Ishikawa (cell line): ENCODE data around the gene ATP5PD.

Experiments used
- CEBPB ChIP-seq: IDR thresholded peaks from 2 replicates; pipeline ENCODE4 v1.6.1; 2012
- CREB1 ChIP-seq: IDR thresholded peaks from 2 replicates; pipeline ENCODE4 v1.6.1; 2012; ENCODE audit warnings: low read depth
- EGR1 ChIP-seq: IDR thresholded peaks from 2 replicates; pipeline ENCODE4 v1.6.1; 2012
- EP300 ChIP-seq: IDR thresholded peaks from 2 replicates; pipeline ENCODE4 v1.6.1; 2012; ENCODE audit warnings: borderline replicate concordance
- FOXM1 ChIP-seq: IDR thresholded peaks from 2 replicates; pipeline ENCODE4 v1.6.1; 2012; ENCODE audit warnings: low read depth, borderline replicate concordance
- MAX ChIP-seq: IDR thresholded peaks from 2 replicates; pipeline ENCODE4 v1.6.1; 2012
- NFIC ChIP-seq: IDR thresholded peaks from 2 replicates; pipeline ENCODE4 v1.6.1; 2012
- RAD21 ChIP-seq: IDR thresholded peaks from 2 replicates; pipeline ENCODE4 v1.6.1; 2012; ENCODE audit warnings: low read depth
- TAF1 ChIP-seq: IDR thresholded peaks from 2 replicates; pipeline ENCODE4 v1.6.1; 2012; ENCODE audit warnings: low read depth, mild to moderate bottlenecking
- TCF12 ChIP-seq: IDR thresholded peaks from 2 replicates; pipeline ENCODE4 v1.6.1; 2012; ENCODE audit warnings: low read depth
- TEAD4 ChIP-seq: IDR thresholded peaks from 2 replicates; pipeline ENCODE4 v1.6.1; 2012
- YY1 ChIP-seq: IDR thresholded peaks from 2 replicates; pipeline ENCODE4 v1.6.1; 2012; ENCODE audit warnings: low read depth
- ZBTB7A ChIP-seq: IDR thresholded peaks from 2 replicates; pipeline ENCODE4 v1.6.1; 2012; ENCODE audit warnings: low read depth
- TF ChIP-seq, protein P1 (sequence below): IDR thresholded peaks from 2 replicates; pipeline ENCODE4 v1.6.1; 2012; ENCODE audit warnings: low read depth, mild to moderate bottlenecking
- TF ChIP-seq, protein P2 (sequence below): IDR thresholded peaks from 2 replicates; pipeline ENCODE4 v1.6.1; 2012

Gene ATP5PD

GRCh38 chr17:75011401-75012095 lies 35.2 kb downstream of the ATP5PD start:
- TF ChIP-seq FOXM1 (no peak), CEBPB (no peak), TEAD4 (peak; percentile 39; the same call in 1 of the 2 replicates), MAX (peak; percentile 62), TAF1 (no peak), EGR1 (no peak), TCF12 (no peak), CREB1 (no peak), NFIC (no peak), EP300 (no peak)
- TF ChIP-seq, protein P1, sequence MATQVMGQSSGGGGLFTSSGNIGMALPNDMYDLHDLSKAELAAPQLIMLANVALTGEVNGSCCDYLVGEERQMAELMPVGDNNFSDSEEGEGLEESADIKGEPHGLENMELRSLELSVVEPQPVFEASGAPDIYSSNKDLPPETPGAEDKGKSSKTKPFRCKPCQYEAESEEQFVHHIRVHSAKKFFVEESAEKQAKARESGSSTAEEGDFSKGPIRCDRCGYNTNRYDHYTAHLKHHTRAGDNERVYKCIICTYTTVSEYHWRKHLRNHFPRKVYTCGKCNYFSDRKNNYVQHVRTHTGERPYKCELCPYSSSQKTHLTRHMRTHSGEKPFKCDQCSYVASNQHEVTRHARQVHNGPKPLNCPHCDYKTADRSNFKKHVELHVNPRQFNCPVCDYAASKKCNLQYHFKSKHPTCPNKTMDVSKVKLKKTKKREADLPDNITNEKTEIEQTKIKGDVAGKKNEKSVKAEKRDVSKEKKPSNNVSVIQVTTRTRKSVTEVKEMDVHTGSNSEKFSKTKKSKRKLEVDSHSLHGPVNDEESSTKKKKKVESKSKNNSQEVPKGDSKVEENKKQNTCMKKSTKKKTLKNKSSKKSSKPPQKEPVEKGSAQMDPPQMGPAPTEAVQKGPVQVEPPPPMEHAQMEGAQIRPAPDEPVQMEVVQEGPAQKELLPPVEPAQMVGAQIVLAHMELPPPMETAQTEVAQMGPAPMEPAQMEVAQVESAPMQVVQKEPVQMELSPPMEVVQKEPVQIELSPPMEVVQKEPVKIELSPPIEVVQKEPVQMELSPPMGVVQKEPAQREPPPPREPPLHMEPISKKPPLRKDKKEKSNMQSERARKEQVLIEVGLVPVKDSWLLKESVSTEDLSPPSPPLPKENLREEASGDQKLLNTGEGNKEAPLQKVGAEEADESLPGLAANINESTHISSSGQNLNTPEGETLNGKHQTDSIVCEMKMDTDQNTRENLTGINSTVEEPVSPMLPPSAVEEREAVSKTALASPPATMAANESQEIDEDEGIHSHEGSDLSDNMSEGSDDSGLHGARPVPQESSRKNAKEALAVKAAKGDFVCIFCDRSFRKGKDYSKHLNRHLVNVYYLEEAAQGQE: no peak
- TF ChIP-seq, protein P2, sequence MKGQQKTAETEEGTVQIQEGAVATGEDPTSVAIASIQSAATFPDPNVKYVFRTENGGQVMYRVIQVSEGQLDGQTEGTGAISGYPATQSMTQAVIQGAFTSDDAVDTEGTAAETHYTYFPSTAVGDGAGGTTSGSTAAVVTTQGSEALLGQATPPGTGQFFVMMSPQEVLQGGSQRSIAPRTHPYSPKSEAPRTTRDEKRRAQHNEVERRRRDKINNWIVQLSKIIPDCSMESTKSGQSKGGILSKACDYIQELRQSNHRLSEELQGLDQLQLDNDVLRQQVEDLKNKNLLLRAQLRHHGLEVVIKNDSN: peak; percentile 83

DNA sequence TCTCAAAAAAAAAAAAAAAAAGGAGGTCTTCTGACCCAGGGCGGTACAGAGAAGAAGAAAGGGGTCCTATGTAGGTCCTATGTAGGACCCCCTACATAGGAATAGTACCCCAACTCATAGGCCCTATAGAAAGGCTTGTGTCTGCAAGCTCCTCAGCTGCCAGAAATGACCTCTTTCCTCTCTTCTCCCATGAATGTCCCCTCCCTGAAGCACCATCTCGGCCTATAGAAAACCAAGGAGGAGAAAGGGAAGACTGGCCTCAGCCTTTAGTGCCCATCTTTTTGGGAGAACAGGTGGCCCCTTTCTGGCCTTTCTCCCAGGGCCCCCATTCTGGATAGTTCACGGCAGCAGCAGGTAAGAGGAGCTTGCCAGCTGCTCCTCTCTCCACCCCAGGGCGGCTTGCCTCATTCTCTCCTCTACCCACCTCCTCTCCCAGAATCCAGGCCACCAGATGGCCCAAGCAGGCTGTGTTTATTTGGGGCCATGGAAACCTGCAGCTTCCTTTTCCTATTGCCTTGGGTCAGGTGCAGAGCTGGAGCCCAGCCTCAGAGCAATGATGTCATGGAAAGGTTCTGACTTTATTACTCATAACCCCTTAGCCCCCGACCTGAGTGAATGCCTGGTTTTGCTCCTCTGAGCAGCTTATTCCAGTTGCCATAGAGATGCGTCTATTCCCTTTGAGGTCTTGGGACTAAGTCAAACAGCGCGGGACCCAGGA lies 35.9 kb downstream of the ATP5PD start:
- TF ChIP-seq YY1: no peak
- TF ChIP-seq RAD21: peak; percentile 19; the same call in 1 of the 2 replicates

- TF ChIP-seq YY1 (no peak), TEAD4 (no peak), EP300 (no peak), ZBTB7A (no peak), RAD21 (no peak), CEBPB (no peak), MAX (no peak), EGR1 (no peak), TCF12 (no peak), NFIC (no peak), CREB1 (no peak), TAF1 (no peak), FOXM1 (no peak)
- TF ChIP-seq, protein P1: no peak
- TF ChIP-seq, protein P2: no peak
Measured at GRCh38 chr17:75009139-75009724, 37.5 kb downstream of the ATP5PD start.

DNA sequence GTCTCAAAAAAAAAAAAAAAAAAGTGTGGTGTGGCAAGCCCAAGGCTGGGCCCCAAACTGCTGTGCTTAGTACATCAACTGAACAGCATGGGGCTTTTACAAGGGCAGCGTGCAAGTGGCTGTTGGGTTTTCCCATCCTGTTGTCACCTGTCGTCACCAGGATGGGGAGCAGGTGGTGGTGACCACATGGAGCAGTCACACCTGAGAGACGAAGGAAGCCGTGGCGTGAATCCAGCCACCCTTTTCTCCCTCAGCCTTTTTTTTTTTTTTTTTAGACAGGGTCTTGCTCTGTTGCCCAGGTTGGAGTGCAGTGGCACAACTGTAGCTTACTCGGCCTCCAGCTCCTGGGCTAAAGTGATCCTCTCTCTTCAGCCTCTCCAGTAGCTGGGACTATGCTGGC lies 38.4 kb downstream of the ATP5PD start:
- TF ChIP-seq MAX: no peak
- no peak for TF ChIP-seq NFIC
- no peak for TF ChIP-seq YY1
- no peak for TF ChIP-seq RAD21
- TF ChIP-seq CEBPB: no peak
- TF ChIP-seq ZBTB7A: no peak
- no peak for TF ChIP-seq EGR1
- TF ChIP-seq, protein P1: no peak
- no peak for TF ChIP-seq CREB1
- TF ChIP-seq, protein P2: no peak
- no peak for TF ChIP-seq TCF12
- TF ChIP-seq FOXM1: no peak
- TF ChIP-seq TEAD4: no peak
- TF ChIP-seq TAF1: no peak
